Caco-2 (cell line): Measurements from ENCODE around the gene RAP2A. TPM values are rescaled to one million over a fixed set of nuclear protein-coding genes. Genes with fewer than 3 reads are reported as not detected.

Experiments used
- BruUV-seq: library from RNA; stranded (reverse); fragments of 400-500 nt; replicated peaks from 2 replicates; lab custom pipeline; 2021; lab: Mats Ljungman, UMichigan
- CTCF ChIA-PET: fragments of 300-600 bp; sonication (Branson Sonifier 250); formaldehyde crosslinking; loops from one replicate; lab custom pipeline; 2022; ENCODE audit warnings: antibody characterized with exemption; lab: Charles Lee
- POLR2A ChIA-PET: fragments of 300-600 bp; sonication (Branson Sonifier 250); formaldehyde crosslinking; loops from one replicate; lab custom pipeline; 2022; ENCODE audit warnings: antibody characterized with exemption; lab: Charles Lee
- DNase-seq, 2 experiments: peaks; one replicate each; pipeline versions ENCODE4 v3.0.0 to v3.0.0-alpha.2; 2020 to 2022
- H3K27me3 ChIP-seq: replicated peaks from 2 replicates; pipeline ENCODE4 v1.6.0; 2011; ENCODE audit warnings: low read length; ENCODE audit not compliant: control insufficient read depth, insufficient read depth
- H3K36me3 ChIP-seq: 2 replicates; pipeline ENCODE4 v1.5.1; 2011; ENCODE audit warnings: low read length; ENCODE audit not compliant: control insufficient read depth, insufficient read depth
- H3K4me1 ChIP-seq: fragments of 250-450 bp; sonication (Bioruptor Pico); 2 replicates; pipeline ENCODE4 v1.5.1; 2020; ENCODE audit warnings: mild to moderate bottlenecking
- H3K4me3 ChIP-seq: 2 replicates; pipeline ENCODE4 v1.5.1; 2011; ENCODE audit warnings: low read depth, mild to moderate bottlenecking, control low read depth, low read length
- H3K9me3 ChIP-seq: fragments of 250-450 bp; sonication (Bioruptor Pico); 2 replicates; pipeline ENCODE4 v1.5.1; 2020; ENCODE audit warnings: mild to moderate bottlenecking, moderate library complexity
- H3K27ac Mint-ChIP-seq: one replicate; pipeline ENCODE4 v1.8.0; 2022; ENCODE audit warnings: mixed read lengths; ENCODE audit not compliant: unreplicated experiment
- H3K27me3 Mint-ChIP-seq: one replicate; pipeline ENCODE4 v1.8.0; 2022; ENCODE audit warnings: mixed read lengths; ENCODE audit not compliant: insufficient read depth, unreplicated experiment
- H3K36me3 Mint-ChIP-seq: one replicate; pipeline ENCODE4 v1.8.0; 2022; ENCODE audit warnings: mild to moderate bottlenecking, mixed read lengths; ENCODE audit not compliant: insufficient read depth, unreplicated experiment
- H3K4me1 Mint-ChIP-seq: one replicate; pipeline ENCODE4 v1.8.0; 2022; ENCODE audit warnings: low read depth, mixed read lengths; ENCODE audit not compliant: unreplicated experiment
- H3K4me3 Mint-ChIP-seq: one replicate; pipeline ENCODE4 v1.8.0; 2022; ENCODE audit warnings: mild to moderate bottlenecking, moderate library complexity, mixed read lengths; ENCODE audit not compliant: unreplicated experiment
- H3K9me3 Mint-ChIP-seq: one replicate; pipeline ENCODE4 v1.8.0; 2022; ENCODE audit warnings: mixed read lengths; ENCODE audit not compliant: unreplicated experiment
- CTCF ChIP-seq, 2 experiments: fragments of 200-600 bp in 1 of 2; IDR thresholded peaks; 1 replicate in 1 of 2; 2 replicates in 1 of 2; pipeline versions ENCODE4 v1.5.1 to v1.8.0; 2011 to 2022; ENCODE audit warnings: antibody characterized with exemption in 1 of 2, control low read depth in 1 of 2, inconsistent platforms in 1 of 2, low read depth in 1 of 2, low read length in 1 of 2, mild to moderate bottlenecking in 1 of 2, moderate library complexity in 1 of 2; ENCODE audit not compliant: insufficient read depth in 1 of 2, severe bottlenecking in 1 of 2, unreplicated experiment in 1 of 2
- intact Hi-C: fragments of 100-400 bp; cut with micrococcal nuclease; formaldehyde crosslinking; loops from one replicate; pipeline ENCODE4 v1.10.0; 2022; ENCODE audit not compliant: unreplicated experiment
- total RNA-seq: library from RNA; stranded (reverse); gene quantifications from 2 replicates; pipeline ENCODE4 v1.2.3, GENCODE V29; 2022

RAP2A gene
- total RNA-seq, 1 experiment from 2014 or later: 19.7 TPM

- DNase-seq: no peak
- Mint-ChIP-seq H3K4me3 (no peak overlapping the region), H3K27me3 (peaks cover 6% of the 10 kb centered on the region), H3K27ac (no peak overlapping the region), H3K9me3 (no peaks in the 10 kb centered on the region), H3K36me3 (peaks cover 6% of the 10 kb centered on the region), H3K4me1 (peaks cover 8% of the 10 kb centered on the region)
- no TSS peak for BruUV-seq
- CTCF ChIA-PET: no interaction called here
- Histone ChIP-seq H3K4me1 (no peaks in the 10 kb centered on the region), H3K27me3 (no peaks in the 10 kb centered on the region), H3K4me3 (no peak overlapping the region), H3K9me3 (no peaks in the 10 kb centered on the region), H3K36me3 (no peaks in the 10 kb centered on the region)
- intact Hi-C loops: no loop called here
- POLR2A ChIA-PET: no interaction called here
- TF ChIP-seq CTCF (IDR thresholded peaks at IDR 0.05; ENCODE audit: insufficient read depth in 1 of 2, low read depth in 1 of 2, low read length in 1 of 2, severe bottlenecking in 1 of 2, unreplicated experiment in 1 of 2): no peak
Measured at GRCh38 chr13:97413694-97414093, 20.3 kb upstream of the RAP2A start.

- no TSS peak for BruUV-seq
- H3K4me3 ChIP-seq: no peak overlapping the region
- DNase-seq: no peak
- TF ChIP-seq CTCF (IDR thresholded peaks at IDR 0.05; ENCODE audit: insufficient read depth in 1 of 2, low read depth in 1 of 2, low read length in 1 of 2, severe bottlenecking in 1 of 2, unreplicated experiment in 1 of 2): no peak
- Mint-ChIP-seq H3K4me1 (peaks cover 8% of the 10 kb centered on the region), H3K27me3 (peaks cover 3% of the 10 kb centered on the region), H3K36me3 (peaks cover 6% of the 10 kb centered on the region), H3K9me3 (no peaks in the 10 kb centered on the region), H3K4me3 (no peak overlapping the region), H3K27ac (no peak overlapping the region)
- no peaks in the 10 kb centered on the region for H3K9me3 ChIP-seq
- H3K27me3 ChIP-seq: no peaks in the 10 kb centered on the region
- POLR2A ChIA-PET: no interaction called here
- CTCF ChIA-PET: no interaction called here
- intact Hi-C loops: no loop called here
- no peaks in the 10 kb centered on the region for H3K36me3 ChIP-seq
- no peaks in the 10 kb centered on the region for H3K4me1 ChIP-seq
Measured at GRCh38 chr13:97414392-97414791, 19.6 kb upstream of the RAP2A start.

GRCh38 chr13:97417698-97418097 lies 16.3 kb upstream of the RAP2A start:
- H3K9me3 ChIP-seq: no peaks in the 10 kb centered on the region
- H3K27me3 Mint-ChIP-seq: peaks cover 7% of the 10 kb centered on the region
- no peak overlapping the region for H3K27ac Mint-ChIP-seq
- no peaks in the 10 kb centered on the region for H3K27me3 ChIP-seq
- no peaks in the 10 kb centered on the region for H3K4me1 ChIP-seq
- no peak overlapping the region for H3K4me3 ChIP-seq
- DNase-seq: no peak
- H3K9me3 Mint-ChIP-seq: no peaks in the 10 kb centered on the region
- intact Hi-C loops: no loop called here
- H3K36me3 Mint-ChIP-seq: peaks cover 6% of the 10 kb centered on the region
- no peak for TF ChIP-seq CTCF (IDR thresholded peaks at IDR 0.05; ENCODE audit: insufficient read depth in 1 of 2, low read depth in 1 of 2, low read length in 1 of 2, severe bottlenecking in 1 of 2, unreplicated experiment in 1 of 2)
- no TSS peak for BruUV-seq
- H3K4me3 Mint-ChIP-seq: no peak overlapping the region
- ChIA-PET CTCF (interaction anchor here (0.6 kb wide), 1 partner anchor 131 kb away, joined by 3 read pairs; no protein-coding TSS in a partner anchor), POLR2A (interaction anchor here (0.6 kb wide), 1 partner anchor 224 kb away, joined by 4 read pairs; no protein-coding TSS in a partner anchor)
- peaks cover 8% of the 10 kb centered on the region for H3K4me1 Mint-ChIP-seq
- H3K36me3 ChIP-seq: no peaks in the 10 kb centered on the region
